IMR-90 (cell line): ENCODE results near the gene AGFG1.

Source experiments
- BHLHE40 ChIP-seq: fragments of 150-350 bp; IDR thresholded peaks from 2 replicates; pipeline ENCODE4 v1.6.1; 2016; ENCODE audit warnings: mild to moderate bottlenecking, low read depth, low read length
- CEBPB ChIP-seq: IDR thresholded peaks from 2 replicates; pipeline ENCODE4 v1.6.1; 2012; ENCODE audit warnings: low read depth, low read length, improper control_type of control experiment
- CHD1 ChIP-seq: IDR thresholded peaks from 2 replicates; pipeline ENCODE4 v1.6.1; 2012; ENCODE audit warnings: low read depth, low read length, improper control_type of control experiment
- MAFK ChIP-seq: IDR thresholded peaks from 2 replicates; pipeline ENCODE4 v1.6.1; 2012; ENCODE audit warnings: low read depth, low read length, improper control_type of control experiment
- MAZ ChIP-seq: IDR thresholded peaks from 2 replicates; pipeline ENCODE4 v1.6.1; 2012; ENCODE audit warnings: low read depth, mild to moderate bottlenecking, low read length, improper control_type of control experiment, moderate library complexity, borderline replicate concordance
- MXI1 ChIP-seq: IDR thresholded peaks from 2 replicates; pipeline ENCODE4 v1.6.1; 2012; ENCODE audit warnings: low read depth, mild to moderate bottlenecking, low read length, moderate library complexity, borderline replicate concordance
- POLR2A ChIP-seq: IDR thresholded peaks from 2 replicates; pipeline ENCODE4 v1.6.1; 2012; ENCODE audit warnings: mild to moderate bottlenecking, low read depth, low read length
- RAD21 ChIP-seq: IDR thresholded peaks from 2 replicates; pipeline ENCODE4 v1.6.1; 2012; ENCODE audit warnings: low read length, improper control_type of control experiment
- RFX5 ChIP-seq: IDR thresholded peaks from 2 replicates; pipeline ENCODE4 v1.8.0; 2012; ENCODE audit warnings: low read depth, mild to moderate bottlenecking, low read length, moderate library complexity
- SMC3 ChIP-seq: fragments of 150-350 bp; IDR thresholded peaks from 2 replicates; pipeline ENCODE4 v1.6.1; 2016; ENCODE audit warnings: low read depth, mild to moderate bottlenecking, antibody characterized with exemption, low read length, moderate library complexity
- TF ChIP-seq, protein P1 (sequence below): conservative IDR thresholded peaks from 2 replicates; pipeline ENCODE4 v1.5.1; 2012; ENCODE audit warnings: mild to moderate bottlenecking, low read depth, low read length, improper control_type of control experiment
- TF ChIP-seq, protein P2 (sequence below): fragments of 150-350 bp; IDR thresholded peaks from 2 replicates; pipeline ENCODE4 v1.6.1; 2017; ENCODE audit warnings: mild to moderate bottlenecking, antibody characterized with exemption, low read length, low read depth

DNA sequence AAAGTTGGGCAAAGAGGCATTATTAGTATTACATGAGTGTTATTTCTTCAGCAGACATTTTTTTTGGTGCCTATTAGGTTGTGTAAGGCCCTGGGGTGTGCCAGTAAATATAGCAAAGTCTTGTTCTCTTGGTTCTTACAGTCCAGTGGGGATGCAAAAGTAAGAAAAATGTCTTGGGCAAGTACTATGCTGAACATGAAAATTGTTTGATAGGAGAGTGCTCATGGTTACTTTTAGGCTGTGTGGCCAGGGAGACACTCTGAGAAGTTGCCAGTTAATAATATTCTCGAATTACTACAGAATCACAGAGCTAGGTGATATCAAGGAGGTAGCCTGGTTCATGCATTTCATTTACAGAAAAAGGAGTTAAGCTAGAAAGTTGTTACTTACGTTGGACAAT, 1.9 kb downstream of the AGFG1 start:
- TF ChIP-seq, protein P1, sequence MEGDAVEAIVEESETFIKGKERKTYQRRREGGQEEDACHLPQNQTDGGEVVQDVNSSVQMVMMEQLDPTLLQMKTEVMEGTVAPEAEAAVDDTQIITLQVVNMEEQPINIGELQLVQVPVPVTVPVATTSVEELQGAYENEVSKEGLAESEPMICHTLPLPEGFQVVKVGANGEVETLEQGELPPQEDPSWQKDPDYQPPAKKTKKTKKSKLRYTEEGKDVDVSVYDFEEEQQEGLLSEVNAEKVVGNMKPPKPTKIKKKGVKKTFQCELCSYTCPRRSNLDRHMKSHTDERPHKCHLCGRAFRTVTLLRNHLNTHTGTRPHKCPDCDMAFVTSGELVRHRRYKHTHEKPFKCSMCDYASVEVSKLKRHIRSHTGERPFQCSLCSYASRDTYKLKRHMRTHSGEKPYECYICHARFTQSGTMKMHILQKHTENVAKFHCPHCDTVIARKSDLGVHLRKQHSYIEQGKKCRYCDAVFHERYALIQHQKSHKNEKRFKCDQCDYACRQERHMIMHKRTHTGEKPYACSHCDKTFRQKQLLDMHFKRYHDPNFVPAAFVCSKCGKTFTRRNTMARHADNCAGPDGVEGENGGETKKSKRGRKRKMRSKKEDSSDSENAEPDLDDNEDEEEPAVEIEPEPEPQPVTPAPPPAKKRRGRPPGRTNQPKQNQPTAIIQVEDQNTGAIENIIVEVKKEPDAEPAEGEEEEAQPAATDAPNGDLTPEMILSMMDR = no peak
- no peak for TF ChIP-seq SMC3
- no peak for TF ChIP-seq POLR2A
- no peak for TF ChIP-seq MXI1
- no peak for TF ChIP-seq CEBPB
- no peak for TF ChIP-seq RFX5
- no peak for TF ChIP-seq MAZ
- no peak for TF ChIP-seq MAFK
- no peak for TF ChIP-seq CHD1
- TF ChIP-seq, protein P2, sequence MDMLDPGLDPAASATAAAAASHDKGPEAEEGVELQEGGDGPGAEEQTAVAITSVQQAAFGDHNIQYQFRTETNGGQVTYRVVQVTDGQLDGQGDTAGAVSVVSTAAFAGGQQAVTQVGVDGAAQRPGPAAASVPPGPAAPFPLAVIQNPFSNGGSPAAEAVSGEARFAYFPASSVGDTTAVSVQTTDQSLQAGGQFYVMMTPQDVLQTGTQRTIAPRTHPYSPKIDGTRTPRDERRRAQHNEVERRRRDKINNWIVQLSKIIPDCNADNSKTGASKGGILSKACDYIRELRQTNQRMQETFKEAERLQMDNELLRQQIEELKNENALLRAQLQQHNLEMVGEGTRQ = no peak
- no peak for TF ChIP-seq RAD21
- TF ChIP-seq BHLHE40 = no peak
